Measurements from ENCODE around the gene CRTC3.
"Not testable (repeated sequence)": the region's sequence is repeated elsewhere in the genome, so short reads cannot be mapped to it uniquely, and the experiment has no call there.

The CRTC3 gene

DNA sequence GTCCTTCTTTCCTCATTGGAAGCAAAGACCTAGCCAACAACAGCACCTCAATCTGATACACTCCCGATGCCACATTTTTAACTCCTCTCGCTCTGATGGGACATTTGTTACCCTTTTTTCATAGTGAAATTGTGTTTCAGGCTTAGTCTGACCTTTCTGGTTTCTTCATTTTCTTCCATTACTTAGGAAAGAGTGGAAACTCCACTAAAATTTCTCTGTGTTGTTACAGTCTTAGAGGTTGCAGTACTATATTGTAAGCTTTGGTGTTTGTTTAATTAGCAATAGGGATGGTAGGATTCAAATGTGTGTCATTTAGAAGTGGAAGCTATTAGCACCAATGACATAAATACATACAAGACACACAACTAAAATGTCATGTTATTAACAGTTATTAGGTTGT is 29.6 kb upstream of the CRTC3 start:
- H3K4me3 ChIP-seq (ENCODE audit: low read depth, low read length) = no peak overlapping the region
- no peak for DNase-seq (ENCODE audit: low read depth)

DNA sequence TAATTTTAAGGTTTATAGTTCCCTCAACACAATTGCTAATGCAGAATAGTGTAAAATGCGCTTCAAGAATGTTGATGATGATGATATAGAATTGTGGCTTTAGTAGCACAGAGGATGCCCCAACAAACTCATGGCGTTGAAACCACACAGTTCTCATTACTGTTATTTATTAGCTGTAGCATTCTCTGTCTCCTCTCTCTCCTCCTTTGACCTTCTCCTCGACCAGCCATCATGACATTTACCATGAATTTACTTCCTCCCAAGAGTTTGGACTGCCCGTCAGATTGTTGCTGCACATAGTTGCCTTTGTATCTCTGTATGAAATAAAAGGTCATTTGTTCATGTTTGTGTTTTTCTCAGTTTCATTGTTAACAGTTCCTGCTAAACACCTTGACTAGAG is 27.8 kb upstream of the CRTC3 start:
- TF ChIP-seq, protein P1, sequence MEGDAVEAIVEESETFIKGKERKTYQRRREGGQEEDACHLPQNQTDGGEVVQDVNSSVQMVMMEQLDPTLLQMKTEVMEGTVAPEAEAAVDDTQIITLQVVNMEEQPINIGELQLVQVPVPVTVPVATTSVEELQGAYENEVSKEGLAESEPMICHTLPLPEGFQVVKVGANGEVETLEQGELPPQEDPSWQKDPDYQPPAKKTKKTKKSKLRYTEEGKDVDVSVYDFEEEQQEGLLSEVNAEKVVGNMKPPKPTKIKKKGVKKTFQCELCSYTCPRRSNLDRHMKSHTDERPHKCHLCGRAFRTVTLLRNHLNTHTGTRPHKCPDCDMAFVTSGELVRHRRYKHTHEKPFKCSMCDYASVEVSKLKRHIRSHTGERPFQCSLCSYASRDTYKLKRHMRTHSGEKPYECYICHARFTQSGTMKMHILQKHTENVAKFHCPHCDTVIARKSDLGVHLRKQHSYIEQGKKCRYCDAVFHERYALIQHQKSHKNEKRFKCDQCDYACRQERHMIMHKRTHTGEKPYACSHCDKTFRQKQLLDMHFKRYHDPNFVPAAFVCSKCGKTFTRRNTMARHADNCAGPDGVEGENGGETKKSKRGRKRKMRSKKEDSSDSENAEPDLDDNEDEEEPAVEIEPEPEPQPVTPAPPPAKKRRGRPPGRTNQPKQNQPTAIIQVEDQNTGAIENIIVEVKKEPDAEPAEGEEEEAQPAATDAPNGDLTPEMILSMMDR (IDR thresholded peaks at IDR 0.05; ENCODE audit: insufficient read depth, low read depth, low read length, missing control alignments) = no peak
- no peak for DNase-seq (ENCODE audit: low read depth)
- H3K4me3 ChIP-seq (ENCODE audit: low read depth, low read length) = no peak overlapping the region

More for the DNA sequence above, 29.6 kb upstream of the CRTC3 start:
- TF ChIP-seq, protein P1 (IDR thresholded peaks at IDR 0.05; ENCODE audit: insufficient read depth, low read depth, low read length, missing control alignments) = no peak

DNA sequence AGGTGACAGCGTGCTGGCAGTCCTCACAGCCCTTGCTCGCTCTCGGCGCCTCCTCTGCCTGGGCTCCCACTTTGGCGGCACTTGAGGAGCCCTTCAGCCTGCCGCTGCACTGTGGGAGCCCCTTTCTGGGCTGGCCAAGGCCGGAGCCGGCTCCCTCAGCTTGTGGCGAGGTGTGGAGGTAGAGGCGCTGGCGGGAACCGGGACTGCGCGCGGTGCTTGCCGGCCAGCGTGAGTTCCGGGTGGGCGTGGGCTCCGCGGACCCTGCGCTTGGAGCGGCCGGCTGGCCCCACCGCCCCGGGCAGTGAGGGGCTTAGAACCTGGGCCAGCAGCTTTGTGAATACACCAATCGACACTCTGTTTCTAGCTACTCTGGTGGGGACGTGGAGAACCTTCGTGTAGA is 18.9 kb upstream of the CRTC3 start:
- not testable (repeated sequence) for H3K4me3 ChIP-seq (ENCODE audit: low read depth, low read length); DNase-seq (ENCODE audit: low read depth)

DNA sequence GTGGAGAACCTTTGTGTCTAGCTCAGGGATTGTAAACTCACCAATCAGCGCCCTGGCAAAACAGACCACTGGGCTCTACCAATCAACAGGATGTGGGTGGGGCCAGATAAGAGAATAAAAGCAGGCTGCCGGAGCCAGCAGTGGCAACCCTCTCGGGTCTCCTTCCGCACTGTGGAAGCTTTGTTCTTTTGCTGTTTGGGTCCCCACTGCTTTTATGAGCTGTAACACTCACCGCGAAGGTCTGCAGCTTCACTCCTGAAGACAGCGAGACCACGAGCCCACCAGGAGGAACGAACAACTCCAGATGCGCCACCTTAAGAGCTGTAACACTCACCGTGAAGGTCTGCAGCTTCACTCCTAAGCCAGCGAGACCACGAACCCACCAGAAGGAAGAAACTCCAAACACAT is 18.5 kb upstream of the CRTC3 start:
- DNase-seq (ENCODE audit: low read depth); H3K4me3 ChIP-seq (ENCODE audit: low read depth, low read length): not testable (repeated sequence)

DNA sequence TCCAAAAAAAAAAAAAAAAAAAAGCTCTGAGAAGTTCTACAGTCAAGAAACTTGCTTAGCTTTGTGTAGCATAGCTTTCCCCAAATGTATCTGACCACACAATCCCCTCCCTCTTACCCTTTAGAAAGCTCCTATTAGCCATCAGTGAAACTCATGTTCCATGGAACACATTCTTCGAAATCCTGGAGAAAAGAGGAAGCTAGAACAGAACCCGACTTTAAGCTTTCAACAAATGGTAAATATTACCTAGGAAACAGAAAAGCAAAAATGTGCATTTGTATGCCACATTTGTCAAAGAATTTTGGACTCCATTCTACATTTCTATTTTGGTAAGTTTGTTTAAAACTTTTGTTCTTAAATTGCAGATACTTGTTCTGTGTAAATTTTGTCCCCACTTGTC is 17.4 kb upstream of the CRTC3 start:
- H3K4me3 ChIP-seq (ENCODE audit: low read depth, low read length) = no peak overlapping the region
- no peak for DNase-seq (ENCODE audit: low read depth)
- TF ChIP-seq, protein P1 (IDR thresholded peaks at IDR 0.05; ENCODE audit: insufficient read depth, low read depth, low read length, missing control alignments) = no peak

DNA sequence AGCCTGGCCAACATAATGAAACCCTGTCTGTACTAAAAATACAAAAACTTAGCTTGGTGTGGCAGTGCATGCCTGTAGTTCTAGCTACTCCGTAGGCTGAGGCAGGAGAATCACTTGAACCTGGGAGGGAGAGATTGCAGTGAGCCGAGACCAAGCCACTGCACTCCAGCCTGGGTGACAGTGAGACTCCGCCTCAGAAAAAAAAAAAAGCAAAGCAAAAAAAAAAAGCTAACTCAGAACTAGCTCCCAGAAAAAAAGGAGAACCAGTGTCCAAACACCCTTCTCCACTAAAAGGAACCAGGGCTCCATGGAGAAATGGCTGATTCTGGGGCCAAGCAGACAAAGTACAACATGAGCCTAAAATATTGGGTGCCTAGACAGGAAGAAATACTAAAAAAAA is 16.7 kb upstream of the CRTC3 start:
- TF ChIP-seq, protein P1 (IDR thresholded peaks at IDR 0.05; ENCODE audit: insufficient read depth, low read depth, low read length, missing control alignments) = no peak
- DNase-seq (ENCODE audit: low read depth) = no peak
- no peak overlapping the region for H3K4me3 ChIP-seq (ENCODE audit: low read depth, low read length)

DNA sequence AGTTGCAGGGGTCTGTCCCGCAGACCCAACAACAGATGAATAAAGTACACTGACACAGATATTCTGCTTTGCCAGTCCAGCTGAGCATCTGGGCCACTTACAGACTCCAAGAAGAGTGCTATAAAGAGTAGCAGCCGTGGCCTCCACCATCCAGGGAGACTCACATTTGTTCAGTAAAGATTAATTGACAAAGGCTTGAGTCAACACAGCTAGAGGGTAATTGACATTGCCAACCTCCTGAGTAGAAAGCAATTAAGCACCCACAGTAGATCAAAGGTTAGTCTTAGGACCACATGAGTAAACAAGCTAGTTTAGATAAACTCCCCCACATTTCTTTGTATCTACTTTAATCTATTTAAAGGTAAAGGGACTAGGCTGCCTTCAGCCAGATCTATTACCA is 16.3 kb upstream of the CRTC3 start:
- no peak for DNase-seq (ENCODE audit: low read depth)
- TF ChIP-seq, protein P1 (IDR thresholded peaks at IDR 0.05; ENCODE audit: insufficient read depth, low read depth, low read length, missing control alignments) = no peak
- no peak overlapping the region for H3K4me3 ChIP-seq (ENCODE audit: low read depth, low read length)

DNA sequence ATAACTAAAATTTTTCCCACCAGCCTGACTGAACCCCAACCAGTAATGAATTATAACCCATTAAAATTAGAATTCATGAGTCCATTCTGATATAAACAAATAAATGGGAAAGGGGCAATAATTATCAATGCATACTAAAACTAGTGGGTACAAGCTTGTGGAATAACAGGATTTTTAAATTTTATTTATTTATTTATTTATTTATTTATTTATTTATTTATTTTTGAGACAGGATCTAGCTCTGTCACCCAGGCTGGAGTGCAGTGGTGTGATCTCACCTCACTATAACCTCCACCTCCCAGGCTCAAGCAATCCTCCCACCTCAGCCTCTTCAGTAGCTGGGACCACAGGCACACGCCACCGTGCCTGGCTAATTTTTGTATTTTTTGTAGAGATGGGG is 15.8 kb upstream of the CRTC3 start:
- not testable (repeated sequence) for H3K4me3 ChIP-seq (ENCODE audit: low read depth, low read length); DNase-seq (ENCODE audit: low read depth)

DNA sequence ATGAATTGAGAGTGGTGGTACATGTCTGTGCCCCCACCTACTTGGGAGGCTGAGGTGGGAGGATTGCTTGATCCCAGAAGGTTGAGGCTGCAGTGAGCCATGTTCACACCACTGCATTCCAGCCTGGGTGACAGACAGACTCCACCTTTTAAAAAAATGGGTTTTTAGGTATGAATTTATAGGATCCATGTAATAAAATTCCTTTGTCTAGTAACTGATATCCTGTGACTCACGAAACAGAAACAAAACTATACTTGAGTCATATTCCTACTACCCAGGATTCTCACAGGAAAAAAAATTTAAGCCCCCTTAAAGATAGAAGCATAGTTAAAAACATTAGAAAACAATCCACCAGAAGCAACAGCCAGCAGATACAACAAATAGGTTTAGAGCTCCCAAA is 10.0 kb upstream of the CRTC3 start:
- H3K4me3 ChIP-seq (ENCODE audit: low read depth, low read length) = no peak overlapping the region
- TF ChIP-seq, protein P1 (IDR thresholded peaks at IDR 0.05; ENCODE audit: insufficient read depth, low read depth, low read length, missing control alignments) = no peak
- DNase-seq (ENCODE audit: low read depth) = no peak

Measured in GM12865 (cell line).